ENCODE results near the gene TRAPPC3. TPM values are rescaled to one million over a fixed set of nuclear protein-coding genes. Genes with fewer than 3 reads are reported as not detected.

TRAPPC3 gene
- total RNA-seq, 1 donor from 2014 or later: 52.0 TPM

GRCh38 chr1:36175137-36176095 lies 26.1 kb upstream of the TRAPPC3 start:
- Histone ChIP-seq H3K4me3 (no peak overlapping the region), H3K9me3 (no peaks in the 10 kb centered on the region), H3K27me3 (no peaks in the 10 kb centered on the region), H3K36me3 (peaks cover 95 to 96% of the 10 kb centered on the region in 2 donors), H3K4me1 (peaks cover 8 to 16% of the 10 kb centered on the region in 2 donors), H3K27ac (peak overlapping the region; percentile 56 to 74)
- intact Hi-C loops (cut with DNase I): no loop called here
- peak in 1 of 2 donors; percentile 79 for DNase-seq (ENCODE audit: low spot score in 2 of 2)
- TF ChIP-seq, protein P1, sequence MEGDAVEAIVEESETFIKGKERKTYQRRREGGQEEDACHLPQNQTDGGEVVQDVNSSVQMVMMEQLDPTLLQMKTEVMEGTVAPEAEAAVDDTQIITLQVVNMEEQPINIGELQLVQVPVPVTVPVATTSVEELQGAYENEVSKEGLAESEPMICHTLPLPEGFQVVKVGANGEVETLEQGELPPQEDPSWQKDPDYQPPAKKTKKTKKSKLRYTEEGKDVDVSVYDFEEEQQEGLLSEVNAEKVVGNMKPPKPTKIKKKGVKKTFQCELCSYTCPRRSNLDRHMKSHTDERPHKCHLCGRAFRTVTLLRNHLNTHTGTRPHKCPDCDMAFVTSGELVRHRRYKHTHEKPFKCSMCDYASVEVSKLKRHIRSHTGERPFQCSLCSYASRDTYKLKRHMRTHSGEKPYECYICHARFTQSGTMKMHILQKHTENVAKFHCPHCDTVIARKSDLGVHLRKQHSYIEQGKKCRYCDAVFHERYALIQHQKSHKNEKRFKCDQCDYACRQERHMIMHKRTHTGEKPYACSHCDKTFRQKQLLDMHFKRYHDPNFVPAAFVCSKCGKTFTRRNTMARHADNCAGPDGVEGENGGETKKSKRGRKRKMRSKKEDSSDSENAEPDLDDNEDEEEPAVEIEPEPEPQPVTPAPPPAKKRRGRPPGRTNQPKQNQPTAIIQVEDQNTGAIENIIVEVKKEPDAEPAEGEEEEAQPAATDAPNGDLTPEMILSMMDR (IDR thresholded peaks at IDR 0.05): no peak

DNA sequence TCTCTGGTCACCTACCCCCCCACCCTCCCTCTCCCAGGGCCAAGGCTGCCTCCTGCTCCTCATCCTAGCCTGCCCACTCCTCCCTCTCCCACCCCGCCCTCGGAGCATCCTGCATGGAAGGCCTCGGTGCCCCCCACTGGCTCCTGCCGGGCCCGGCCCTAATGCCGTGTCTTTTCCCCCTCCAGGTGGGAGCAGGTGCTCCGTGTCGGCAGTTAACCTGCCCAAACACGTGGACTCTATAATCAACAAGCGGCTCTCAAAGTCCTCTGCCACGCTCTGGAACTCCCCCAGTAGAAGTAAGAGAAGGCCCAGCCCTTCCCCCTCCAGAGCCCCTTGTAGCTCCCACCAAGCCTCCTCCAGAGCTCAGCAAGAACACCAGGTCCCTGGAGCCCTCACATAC lies 25.4 kb upstream of the TRAPPC3 start:
- no peak for DNase-seq (ENCODE audit: low spot score in 2 of 2)
- H3K4me1 ChIP-seq: peaks cover 12 to 16% of the 10 kb centered on the region in 2 donors
- H3K4me3 ChIP-seq: no peak overlapping the region
- peaks cover 88 to 89% of the 10 kb centered on the region in 2 donors for H3K36me3 ChIP-seq
- peak overlapping the region; percentile 56 to 74 for H3K27ac ChIP-seq
- no peaks in the 10 kb centered on the region for H3K9me3 ChIP-seq
- H3K27me3 ChIP-seq: no peaks in the 10 kb centered on the region
- intact Hi-C loops (cut with DNase I): no loop called here
- TF ChIP-seq, protein P1 (IDR thresholded peaks at IDR 0.05): no peak

DNA sequence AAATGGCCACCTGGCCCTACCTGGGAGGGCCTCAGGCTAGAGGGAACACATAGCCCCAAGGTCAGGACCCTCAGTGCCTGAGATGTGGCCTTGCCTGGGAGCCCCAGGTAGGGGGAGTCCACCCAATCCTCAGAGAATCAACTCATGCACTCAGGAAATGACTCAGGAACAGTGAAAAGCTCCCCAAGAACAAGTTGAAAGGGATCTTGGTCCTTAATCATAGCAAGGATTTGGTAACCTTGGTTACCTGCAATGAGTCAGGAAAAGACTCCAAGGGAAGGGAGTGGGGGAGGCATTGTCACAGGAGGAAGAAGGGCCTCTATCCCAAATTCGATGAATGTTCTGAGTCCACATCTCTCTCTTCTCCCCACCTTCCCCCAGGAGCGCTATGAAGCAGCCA lies 23.7 kb upstream of the TRAPPC3 start:
- Histone ChIP-seq H3K36me3 (peaks cover 71 to 72% of the 10 kb centered on the region in 2 donors), H3K27me3 (no peaks in the 10 kb centered on the region), H3K9me3 (no peaks in the 10 kb centered on the region), H3K4me1 (peaks cover 12 to 18% of the 10 kb centered on the region in 2 donors), H3K4me3 (no peak overlapping the region), H3K27ac (peak overlapping the region; percentile 6 to 74)
- TF ChIP-seq, protein P1 (IDR thresholded peaks at IDR 0.05): no peak
- intact Hi-C loops (cut with DNase I): no loop called here
- DNase-seq (ENCODE audit: low spot score in 2 of 2): no peak

DNA sequence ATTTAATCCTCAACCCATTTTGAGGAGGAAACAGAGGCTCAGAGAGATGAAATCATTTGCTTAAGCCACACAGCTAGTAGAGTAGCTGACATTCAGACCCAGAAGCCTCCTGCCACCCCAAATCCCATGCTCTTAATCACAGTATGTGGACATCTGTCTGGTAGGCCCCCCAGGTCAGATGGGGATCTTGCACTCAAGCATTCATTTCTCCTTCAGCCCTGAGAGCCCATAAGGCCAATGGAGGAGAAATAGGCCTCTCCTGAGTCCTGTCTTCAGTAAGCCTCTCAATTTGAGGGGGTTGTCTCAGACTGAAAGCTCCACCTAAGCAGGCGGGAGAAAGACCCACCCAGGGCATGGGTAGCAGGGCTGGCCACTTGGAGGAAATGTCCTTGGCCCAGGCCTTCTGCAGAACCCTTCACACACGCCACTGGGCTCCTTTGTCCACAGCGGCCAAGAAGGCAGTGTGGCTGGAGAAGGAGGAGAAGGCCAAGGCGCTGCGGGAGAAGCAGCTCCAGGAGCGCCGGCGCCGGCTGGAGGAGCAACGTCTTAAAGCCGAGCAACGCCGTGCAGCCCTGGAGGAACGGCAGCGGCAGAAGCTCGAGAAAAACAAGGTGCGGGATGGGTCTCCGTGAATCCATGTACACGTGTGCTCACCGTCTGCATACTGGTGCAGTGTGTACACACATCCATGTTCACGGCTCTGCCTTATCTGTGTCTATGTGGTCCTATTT lies 22.9 kb upstream of the TRAPPC3 start:
- no peaks in the 10 kb centered on the region for H3K27me3 ChIP-seq
- H3K27ac ChIP-seq: peak overlapping the region; percentile 6 to 74
- no peak overlapping the region for H3K4me3 ChIP-seq
- intact Hi-C loops (cut with DNase I): no loop called here
- H3K36me3 ChIP-seq: peaks cover 64 to 69% of the 10 kb centered on the region in 2 donors
- no peak for DNase-seq (ENCODE audit: low spot score in 2 of 2)
- peaks cover 12 to 24% of the 10 kb centered on the region in 2 donors for H3K4me1 ChIP-seq
- TF ChIP-seq, protein P1 (IDR thresholded peaks at IDR 0.05): no peak
- H3K9me3 ChIP-seq: no peaks in the 10 kb centered on the region

- intact Hi-C loops (cut with DNase I): no loop called here
- H3K9me3 ChIP-seq: no peaks in the 10 kb centered on the region
- no peak overlapping the region for H3K4me3 ChIP-seq
- peak overlapping the region; percentile 13 to 30 for H3K27ac ChIP-seq
- peaks cover 12 to 22% of the 10 kb centered on the region in 2 donors for H3K4me1 ChIP-seq
- TF ChIP-seq, protein P1 (IDR thresholded peaks at IDR 0.05): no peak
- DNase-seq (ENCODE audit: low spot score in 2 of 2): no peak
- H3K27me3 ChIP-seq: no peaks in the 10 kb centered on the region
- H3K36me3 ChIP-seq: peaks cover 51 to 55% of the 10 kb centered on the region in 2 donors
Measured at GRCh38 chr1:36170643-36171412, 21.5 kb upstream of the TRAPPC3 start.
